Middle frontal gyrus (tissue), 1 donor: ENCODE results near the gene PDE4D.
"Not testable (repeated sequence)": the region's sequence is repeated elsewhere in the genome, so short reads cannot be mapped to it uniquely, and the experiment has no call there.

Source experiments
- DNase-seq: peaks from one replicate; pipeline ENCODE4 v3.0.0-alpha.2; 2015; ENCODE audit warnings: low spot score; ENCODE audit errors: extremely low spot score

PDE4D gene

GRCh38 chr5:59769832-59770231 lies 123.7 kb downstream of the PDE4D start:
- DNase-seq = no peak

DNA sequence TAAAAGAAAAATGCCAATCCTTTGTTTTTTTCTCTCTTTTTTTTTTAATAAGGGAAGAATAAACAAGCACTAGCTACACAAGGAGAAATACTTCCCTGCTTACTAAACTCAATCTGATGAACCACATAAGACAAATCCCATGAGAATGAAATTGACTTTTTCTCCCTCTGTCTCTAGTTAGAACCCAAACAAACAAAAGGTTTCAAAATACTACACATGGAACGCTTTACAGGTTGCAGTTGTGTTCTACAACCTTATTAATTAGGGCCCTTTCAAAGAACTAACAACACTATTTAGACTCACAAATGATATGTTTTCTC lies 124.5 kb downstream of the PDE4D start:
- no peak for DNase-seq

- DNase-seq = no peak
Observed at GRCh38 chr5:59768152-59769040, 125.1 kb downstream of the PDE4D start.

DNA sequence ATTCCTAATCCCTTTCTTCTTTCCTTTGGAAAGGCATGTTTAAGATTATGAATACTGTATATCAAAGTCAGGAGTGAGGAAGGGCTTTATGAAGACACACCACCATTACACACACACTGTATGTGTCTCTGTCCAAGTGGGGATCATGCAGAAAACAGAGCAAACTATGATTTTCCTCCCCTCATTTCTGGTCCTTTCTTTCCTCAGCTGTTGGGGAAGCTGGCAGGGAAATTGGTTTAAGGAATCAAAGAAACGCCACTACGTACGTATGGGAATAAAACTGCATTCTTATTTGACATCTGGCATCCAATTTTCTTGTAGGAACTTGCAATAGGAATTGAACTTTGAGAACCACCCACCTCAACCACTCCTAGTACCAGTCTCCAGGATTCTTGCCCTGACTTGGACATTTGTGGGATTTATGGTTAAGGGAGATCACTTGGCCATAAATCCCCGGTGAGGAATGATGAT lies 125.8 kb downstream of the PDE4D start:
- DNase-seq = no peak

GRCh38 chr5:59767211-59767605 lies 126.3 kb downstream of the PDE4D start:
- DNase-seq = no peak

DNA sequence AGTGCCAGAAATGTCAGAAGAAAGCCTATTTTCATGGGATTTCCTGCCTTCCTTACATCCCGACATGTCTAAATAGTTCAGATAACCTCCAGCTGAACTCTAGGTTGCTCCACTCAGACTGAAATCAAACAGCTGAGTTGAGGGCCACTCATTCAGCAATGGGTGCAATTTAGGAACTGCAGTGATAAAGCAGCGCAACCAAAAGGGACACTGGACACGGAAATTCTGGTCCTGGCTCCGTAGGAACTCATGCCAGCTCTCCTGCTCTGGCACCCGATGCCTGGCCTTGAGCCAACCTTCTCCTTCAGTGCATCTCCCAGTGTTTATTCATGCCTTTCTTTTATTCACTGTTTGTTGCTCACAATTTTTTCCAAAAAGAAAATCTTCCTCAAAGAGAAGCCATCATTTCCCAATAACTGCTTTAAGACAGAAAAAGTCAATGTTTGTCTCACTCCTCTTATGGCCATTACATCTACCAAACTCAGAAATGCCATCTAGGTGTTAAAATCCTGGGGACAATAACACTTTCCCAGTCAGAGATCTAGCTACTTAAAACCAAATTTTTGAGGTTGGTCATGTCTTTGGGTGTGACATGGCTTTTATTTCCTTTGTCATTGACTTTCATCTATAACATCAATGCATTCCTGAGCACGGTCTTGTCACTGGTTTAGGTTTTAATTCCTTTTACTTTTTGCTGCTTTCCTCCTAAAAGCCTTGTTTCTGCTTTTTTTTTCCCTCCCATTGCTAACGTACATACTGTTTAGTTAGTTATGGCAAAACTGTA lies 126.9 kb downstream of the PDE4D start:
- DNase-seq = no peak

GRCh38 chr5:59765446-59765845 lies 128.1 kb downstream of the PDE4D start:
- DNase-seq = no peak

DNA sequence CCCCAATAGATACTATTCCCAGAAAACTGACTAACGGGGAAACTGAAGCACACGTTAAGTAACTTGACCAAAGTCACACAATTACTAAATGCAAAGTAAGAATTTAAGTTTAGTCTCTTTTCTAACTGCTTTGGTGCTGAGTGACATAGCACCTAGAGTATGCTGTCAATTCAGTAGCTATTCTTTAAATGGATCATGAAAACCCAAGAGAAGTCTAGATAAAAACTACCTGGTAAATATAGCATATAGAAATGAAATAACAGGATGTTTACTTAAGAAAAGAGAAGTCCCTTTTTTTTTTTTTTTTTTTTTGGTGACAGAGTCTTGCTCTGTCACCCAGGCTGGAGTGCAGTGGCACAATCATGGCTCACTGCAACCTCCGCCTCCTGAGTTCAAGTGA lies 129.2 kb downstream of the PDE4D start:
- DNase-seq = no peak

DNA sequence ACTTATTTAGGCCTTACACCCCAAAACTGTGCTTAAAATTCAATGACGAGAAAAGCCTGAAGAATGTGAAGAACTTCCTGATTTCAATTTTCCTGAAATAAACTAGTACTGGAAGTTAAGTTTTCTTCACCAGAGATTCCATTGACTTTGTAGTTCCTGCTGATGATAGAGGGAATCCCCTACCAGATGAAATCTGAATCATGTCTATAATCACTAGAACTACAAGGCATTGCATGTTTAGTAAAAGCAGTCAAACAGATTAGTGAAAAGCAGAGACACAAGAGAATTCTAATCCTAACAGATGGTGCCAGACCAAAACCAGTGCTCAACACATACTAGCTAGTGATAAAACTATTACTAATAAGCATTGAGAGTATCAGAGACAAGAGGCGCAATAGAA lies 130.0 kb downstream of the PDE4D start:
- DNase-seq = no peak

- DNase-seq = not testable (repeated sequence)
Observed at GRCh38 chr5:59762232-59762631, 131.3 kb downstream of the PDE4D start.

- DNase-seq = no peak
Observed at GRCh38 chr5:59760785-59761348, 132.7 kb downstream of the PDE4D start.

DNA sequence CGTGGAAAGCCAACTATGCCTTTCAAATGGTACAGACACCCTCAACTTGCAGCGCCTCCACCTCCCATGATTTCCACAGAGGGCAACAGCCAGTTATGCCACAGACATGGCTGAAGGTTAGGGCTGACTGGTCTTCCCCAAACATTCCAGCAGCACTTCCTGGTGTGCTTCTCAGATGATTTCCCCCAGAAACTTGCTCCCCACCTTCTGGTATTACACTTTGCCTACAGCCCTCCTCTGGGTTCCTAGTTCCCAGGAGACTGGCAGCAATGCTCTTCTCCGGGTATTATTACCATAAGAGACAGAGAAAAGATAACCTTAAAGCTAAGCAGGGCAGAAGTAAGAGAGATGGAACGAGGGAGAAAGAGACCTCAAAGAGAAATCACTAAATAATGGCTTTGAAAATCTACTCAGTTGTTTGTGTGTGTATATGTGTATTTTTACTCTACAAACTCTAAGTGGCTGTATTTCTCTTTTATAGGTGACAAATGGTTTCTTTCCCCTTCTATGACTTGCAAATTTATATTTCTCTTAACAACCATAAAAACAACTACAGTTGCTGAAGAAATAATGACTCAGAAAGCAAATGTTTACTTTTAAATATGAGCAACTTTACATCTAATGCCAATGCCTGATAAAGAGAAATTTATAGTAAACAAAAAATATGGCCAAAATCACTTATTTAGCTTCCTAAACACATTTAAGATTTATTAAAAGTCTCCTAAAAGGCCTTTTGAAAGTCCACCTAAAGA lies 133.8 kb downstream of the PDE4D start:
- no peak for DNase-seq

DNA sequence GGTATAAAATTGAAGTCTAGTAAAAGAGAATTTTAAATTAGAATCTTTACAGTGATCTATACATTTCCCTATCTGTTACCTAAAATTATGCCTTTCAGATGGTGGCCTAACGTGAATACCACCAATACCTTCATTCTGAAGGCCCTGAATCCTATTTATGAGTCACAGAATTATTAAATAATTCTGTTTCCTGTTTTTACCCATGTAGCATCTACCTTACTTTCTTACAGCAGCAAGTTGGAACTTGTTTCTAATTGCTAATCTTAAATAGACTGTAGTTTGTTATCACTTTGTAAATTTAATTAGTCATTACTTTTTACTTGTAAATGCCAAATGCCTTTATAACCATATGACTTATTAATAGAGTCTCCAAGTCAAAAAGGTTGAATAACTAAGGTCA lies 135.0 kb downstream of the PDE4D start:
- DNase-seq = no peak

- no peak for DNase-seq
Observed at GRCh38 chr5:59757442-59757841, 136.1 kb downstream of the PDE4D start.

DNA sequence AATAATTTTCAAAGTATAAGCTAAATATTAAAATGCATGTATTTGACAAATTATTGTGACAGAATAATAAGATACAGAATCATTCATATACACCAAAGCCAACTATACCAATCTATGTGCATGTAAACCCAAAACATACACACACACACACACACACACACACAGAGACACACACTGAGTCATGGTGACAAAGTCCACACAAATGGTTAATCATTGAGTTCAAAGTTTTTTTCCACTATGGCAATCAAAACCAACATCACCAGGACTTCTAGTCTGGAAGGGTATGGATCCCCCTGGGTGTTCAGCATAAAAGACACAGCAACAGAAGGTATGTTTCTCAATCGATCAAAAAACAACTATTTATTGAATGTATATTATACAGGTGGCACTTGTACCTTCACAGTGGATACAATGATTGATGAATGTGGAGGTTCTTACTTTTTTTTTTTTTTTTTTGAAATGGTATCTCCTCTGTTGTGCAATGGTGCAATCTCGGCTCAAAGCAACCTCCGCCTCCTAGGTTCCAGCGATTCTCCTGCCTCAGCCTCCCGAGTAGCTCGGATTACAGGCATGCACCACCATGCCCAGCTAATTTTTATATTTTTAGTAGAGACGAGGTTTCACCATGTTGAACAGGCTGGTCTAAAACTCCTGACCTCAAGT lies 137.0 kb downstream of the PDE4D start:
- DNase-seq = no peak

DNA sequence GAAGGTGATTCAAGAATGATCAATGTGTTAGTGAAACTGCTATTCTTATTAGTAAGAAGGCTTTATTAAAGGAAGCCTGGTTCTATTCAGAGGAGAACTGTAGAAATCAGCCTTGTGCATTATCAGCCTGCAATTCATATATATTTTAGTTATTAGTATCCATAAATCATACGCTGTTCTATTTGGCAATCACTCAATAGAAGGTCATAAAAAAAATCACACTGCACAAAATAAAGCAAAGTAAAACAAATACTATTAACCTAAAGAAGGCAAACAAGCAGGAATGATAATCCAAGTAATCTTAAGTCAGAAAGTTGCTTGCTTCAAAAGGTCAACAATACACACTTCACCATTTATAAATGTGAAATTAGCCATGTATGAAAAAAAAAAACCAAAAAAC lies 138.1 kb downstream of the PDE4D start:
- no peak for DNase-seq

- no peak for DNase-seq
Observed at GRCh38 chr5:59753599-59753998, 139.9 kb downstream of the PDE4D start.

GRCh38 chr5:59749782-59750520 lies 143.6 kb downstream of the PDE4D start:
- DNase-seq = no peak

GRCh38 chr5:59748036-59748663 lies 145.4 kb downstream of the PDE4D start:
- not testable (repeated sequence) for DNase-seq

DNA sequence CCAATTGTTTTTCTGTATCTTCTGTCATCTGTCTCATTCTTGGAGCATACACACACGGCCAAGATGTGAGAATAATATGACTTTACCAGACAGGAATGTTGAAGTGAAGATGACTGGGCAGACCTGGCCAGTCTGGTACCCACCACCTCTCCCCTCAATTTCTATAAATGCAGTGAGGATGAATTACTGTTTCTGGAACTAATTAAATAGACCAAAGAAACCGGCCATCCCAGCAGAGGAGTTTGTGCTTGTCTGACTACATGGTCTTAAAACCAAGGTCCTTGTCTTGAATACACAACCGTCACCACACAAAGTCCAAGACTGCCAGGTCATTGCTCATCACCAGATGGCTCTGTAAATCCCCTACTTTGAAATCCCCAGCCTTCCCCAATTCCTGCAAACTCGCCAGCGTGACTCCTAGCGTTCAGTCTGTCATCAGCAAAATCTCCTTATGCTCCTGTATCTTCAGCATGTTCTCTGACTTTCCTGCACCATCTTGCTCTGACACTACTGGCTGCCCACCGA lies 147.2 kb downstream of the PDE4D start:
- DNase-seq = no peak
